Measurements from ENCODE around the gene LIF. TPM values are rescaled to one million over a fixed set of nuclear protein-coding genes. Genes with fewer than 3 reads are reported as not detected.

Gene LIF
- polyA plus RNA-seq, 2 of the 4 experiments (the other 2 are of a cell fraction), result 40.7 to 54.5 TPM

GRCh38 chr22:30279932-30280331, 33.4 kb upstream of the LIF start:
- Histone ChIP-seq H3K27ac (no peak overlapping the region), H3K4me1 (peaks cover 11% of the 10 kb centered on the region; the same call in 1 of the 3 replicates), H3K4me2 (no peak overlapping the region), H3K4me3 (no peak overlapping the region), H3K9me3 (no peaks in the 10 kb centered on the region)
- WGBS (ENCODE audit: missing lambda C conversion rate), result 90% methylated on average over 5 of the region's 5 CpGs
- POLR2A ChIA-PET, result no interaction called here
- DNase-seq (ENCODE audit: low read depth in 1 of 2, low spot score in 1 of 2) (no peak), FAIRE-seq (no peak), ATAC-seq (no peak)
- TF ChIP-seq TFCP2L1 (CRISPR knock-in tag; IDR thresholded peaks at IDR 0.05), result no peak
- TF ChIP-seq HOXB5 (CRISPR knock-in tag; IDR thresholded peaks at IDR 0.05), result no peak
- no peak for TF ChIP-seq TP53 (CRISPR knock-in tag; IDR thresholded peaks at IDR 0.05)
- CTCF ChIA-PET, result interaction anchor here (0.7 to 5.5 kb wide), 8 partner anchors 8 to 192 kb away, joined by 3 to 34 read pairs (median 3); no protein-coding TSS in a partner anchor

- Histone ChIP-seq H3K4me1 (peaks cover 8% of the 10 kb centered on the region; the same call in 1 of the 3 replicates), H3K4me3 (no peak overlapping the region), H3K9me3 (no peaks in the 10 kb centered on the region), H3K4me2 (no peak overlapping the region), H3K27ac (no peak overlapping the region)
- ChIA-PET CTCF (interaction anchor here (1.3 to 5.5 kb wide), 5 partner anchors 9 to 191 kb away, joined by 3 to 34 read pairs (median 3); no protein-coding TSS in a partner anchor), POLR2A (no interaction called here)
- 85% methylated on average over 6 of the region's 16 CpGs for WGBS (ENCODE audit: missing lambda C conversion rate)
- TF ChIP-seq JUN (IDR thresholded peaks at IDR 0.05) (no peak), MYC (IDR thresholded peaks at IDR 0.05; ENCODE audit: borderline replicate concordance, low read length) (no peak), KDM5A (IDR thresholded peaks at IDR 0.05) (no peak)
- DNase-seq (ENCODE audit: low read depth in 1 of 2, low spot score in 1 of 2) (no peak), ATAC-seq (no peak), FAIRE-seq (no peak)
Observed at GRCh38 chr22:30279046-30279788, 32.7 kb upstream of the LIF start.

GRCh38 chr22:30277547-30278344, 31.2 kb upstream of the LIF start:
- H3K27ac ChIP-seq, result peak overlapping the region in 1 of 2 experiments; percentile 70; a peak in 3 of 6 replicates
- WGBS (ENCODE audit: missing lambda C conversion rate), result 79% methylated on average over 13 of the region's 14 CpGs
- ChIA-PET CTCF (interaction anchor here (0.6 to 3.6 kb wide), 6 partner anchors 8 to 170 kb away, joined by 3 to 22 read pairs (median 6); no protein-coding TSS in a partner anchor), POLR2A (no interaction called here)
- no peak for FAIRE-seq
- H3K4me3 ChIP-seq, result no peak overlapping the region
- no peak overlapping the region for H3K4me2 ChIP-seq
- H3K4me1 ChIP-seq, result peaks cover 8% of the 10 kb centered on the region; the same call in 1 of the 3 replicates
- no peak for ATAC-seq
- DNase-seq (ENCODE audit: low read depth in 1 of 2, low spot score in 1 of 2), result no peak
- H3K9me3 ChIP-seq, result no peaks in the 10 kb centered on the region
- TF ChIP-seq MAFK (IDR thresholded peaks at IDR 0.05; ENCODE audit: partially characterized antibody) (peak; percentile 14), REST (IDR thresholded peaks at IDR 0.05) (no peak)

- Histone ChIP-seq H3K4me2 (no peak overlapping the region), H3K4me3 (no peak overlapping the region), H3K4me1 (peaks cover 8% of the 10 kb centered on the region; the same call in 1 of the 3 replicates), H3K9me3 (no peaks in the 10 kb centered on the region), H3K27ac (no peak overlapping the region)
- no peak for FAIRE-seq
- WGBS (ENCODE audit: missing lambda C conversion rate), result 73% methylated on average over 6 of the region's 8 CpGs
- ChIA-PET POLR2A (no interaction called here), CTCF (interaction anchor here (1.1 to 1.9 kb wide), 4 partner anchors 10 to 168 kb away, joined by 4 to 6 read pairs (median 6); no protein-coding TSS in a partner anchor)
- no peak for DNase-seq (ENCODE audit: low read depth in 1 of 2, low spot score in 1 of 2)
- no peak for ATAC-seq
- no peak for TF ChIP-seq POLR2A (IDR thresholded peaks at IDR 0.05; ENCODE audit: low read length)
- TF ChIP-seq MAX (IDR thresholded peaks at IDR 0.05), result no peak
- no peak for TF ChIP-seq GATA3 (IDR thresholded peaks at IDR 0.05; ENCODE audit: borderline replicate concordance)
- no peak for TF ChIP-seq ZNF302 (CRISPR knock-in tag; IDR thresholded peaks at IDR 0.05)
- no peak for TF ChIP-seq E2F6 (IDR thresholded peaks at IDR 0.05; ENCODE audit: borderline replicate concordance, low read depth)
- TF ChIP-seq HOXB13 (CRISPR knock-in tag; IDR thresholded peaks at IDR 0.05; ENCODE audit: low read depth), result no peak
- TF ChIP-seq NPAS2 (CRISPR knock-in tag; IDR thresholded peaks at IDR 0.05; ENCODE audit: borderline replicate concordance), result no peak
- no peak for TF ChIP-seq RNF2 (IDR thresholded peaks at IDR 0.05; ENCODE audit: borderline replicate concordance, low read depth)
- TF ChIP-seq CEBPB (IDR thresholded peaks at IDR 0.05), result no peak
- no peak for TF ChIP-seq HES2 (IDR thresholded peaks at IDR 0.05)
- no peak for TF ChIP-seq REST (IDR thresholded peaks at IDR 0.05)
Observed at GRCh38 chr22:30276039-30276438, 29.5 kb upstream of the LIF start.

Measured in A549 (cell line).